GM21717 (cell line): ENCODE measurements around the gene ZNF22.

ENCODE experiments used
- ATAC-seq: cut with Tn5 transposase; IDR thresholded peaks from one replicate; pipeline ENCODE4 v1.9.1; 2021; ENCODE audit warnings: mild to moderate bottlenecking, moderate library complexity; ENCODE audit not compliant: unreplicated experiment

Gene ZNF22

DNA sequence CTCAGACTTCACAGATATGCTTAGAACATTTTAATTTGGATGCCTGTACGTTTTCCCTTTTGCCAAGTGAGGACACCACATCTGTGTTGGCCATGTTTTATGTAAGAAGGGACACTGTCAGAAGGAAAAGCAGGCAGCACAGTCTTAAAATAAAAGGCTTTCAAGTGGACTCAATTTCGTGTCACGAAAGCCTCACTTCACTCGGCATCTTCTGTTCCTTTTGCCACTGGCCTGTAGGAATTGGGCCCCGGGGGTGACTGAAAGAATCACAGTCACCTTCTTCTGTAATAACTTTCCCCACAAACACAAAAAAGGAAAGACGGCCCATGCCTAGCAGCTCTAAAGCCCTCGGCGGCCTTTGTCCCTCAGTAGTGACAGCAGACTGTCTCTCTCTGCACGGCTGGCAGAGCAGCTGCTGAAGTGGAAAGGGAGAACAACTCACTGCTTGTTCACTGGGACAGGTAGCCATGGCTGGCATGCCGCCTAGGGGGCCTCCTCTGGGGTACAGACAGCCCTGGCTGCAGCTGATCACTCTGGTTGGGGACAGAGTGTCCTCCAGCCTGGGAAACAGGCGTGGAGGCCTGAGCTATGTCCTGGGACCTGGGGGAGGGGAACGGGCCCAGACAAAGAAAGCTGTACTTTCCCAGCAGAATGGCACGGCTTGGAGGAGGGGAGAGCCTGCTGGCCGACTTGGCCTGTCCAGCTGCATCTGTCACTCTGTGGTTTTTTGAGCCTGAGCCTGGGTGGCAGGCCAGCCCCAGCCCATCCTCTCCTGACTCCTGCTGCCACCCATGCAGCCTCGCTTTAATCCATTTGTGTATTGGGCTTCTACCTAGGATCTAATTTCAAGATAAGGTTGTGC, 36.7 kb upstream of the ZNF22 start:
- no peak for ATAC-seq

DNA sequence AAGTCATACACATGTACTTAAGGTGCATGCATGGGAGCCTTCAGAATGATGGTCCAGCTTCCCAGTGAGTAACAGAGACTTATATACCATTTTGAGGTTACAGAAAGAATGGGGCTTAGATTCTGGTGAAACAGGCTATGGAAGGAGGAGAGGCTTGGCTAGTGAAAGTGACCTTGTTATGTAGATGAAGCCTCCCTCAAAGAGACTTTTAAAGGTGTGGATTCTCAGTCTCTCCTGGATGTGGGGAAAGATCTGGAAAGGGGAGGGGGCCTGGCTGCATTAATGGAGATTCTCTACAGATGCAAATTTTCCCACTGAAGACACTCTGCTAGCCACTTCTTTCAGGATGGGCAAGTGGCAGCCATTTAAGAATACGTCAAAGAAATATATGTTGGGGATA, 35.6 kb upstream of the ZNF22 start:
- no peak for ATAC-seq

DNA sequence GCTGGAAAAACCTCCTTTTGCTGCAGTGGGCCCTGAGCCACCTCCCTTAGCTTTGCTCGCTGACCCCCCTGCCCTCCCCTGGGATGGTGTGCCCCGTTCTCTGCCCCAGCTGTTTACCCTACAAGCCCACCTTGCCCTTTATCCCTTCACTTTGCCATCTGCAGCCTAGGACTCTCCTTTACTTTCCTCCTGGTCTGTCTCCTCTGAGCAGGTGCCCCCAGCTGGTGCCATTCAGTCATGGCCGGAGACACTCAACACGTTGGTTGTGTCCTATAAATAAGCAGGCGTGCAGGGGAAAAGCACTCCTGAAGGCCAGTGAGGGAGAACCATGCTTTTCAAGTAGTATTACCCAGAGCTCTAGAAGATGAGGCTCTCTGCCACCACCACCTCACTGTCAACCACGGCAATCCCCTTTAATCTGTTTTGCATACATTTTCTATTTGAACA, 35.0 kb upstream of the ZNF22 start:
- peak; percentile 26 for ATAC-seq

DNA sequence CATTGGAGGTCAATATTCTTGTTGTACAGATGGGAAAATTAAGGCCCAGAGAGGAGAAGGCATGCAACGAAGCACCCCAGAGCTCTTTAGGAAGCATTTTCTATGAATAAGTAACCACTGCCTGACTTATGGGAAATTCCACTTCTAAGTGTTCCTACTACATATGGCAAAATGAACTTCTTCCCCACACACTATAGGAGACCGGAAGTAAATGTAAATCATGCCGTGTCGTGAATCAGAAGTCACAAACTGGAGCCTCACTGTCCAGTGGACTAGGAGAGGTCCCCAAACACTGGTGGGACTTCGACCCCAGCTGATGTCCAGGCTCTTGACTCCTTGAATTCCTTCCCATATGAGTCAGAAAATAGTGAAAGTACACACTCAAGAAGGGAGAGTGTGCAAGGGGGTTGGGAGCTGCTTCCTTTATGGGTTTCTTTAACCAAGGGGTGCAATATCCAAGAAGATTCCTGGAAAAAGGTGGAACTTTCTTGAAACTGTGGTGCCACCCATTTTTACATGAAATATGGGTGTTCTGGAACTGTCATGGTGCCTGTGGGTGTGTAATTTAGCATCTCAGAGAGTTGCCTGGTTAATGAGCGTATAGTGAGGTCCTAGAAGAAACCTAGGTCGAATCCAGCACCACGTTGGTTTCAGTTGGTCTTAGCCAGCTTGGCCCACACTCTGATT, 34.5 kb upstream of the ZNF22 start:
- ATAC-seq, result peak; percentile 28

DNA sequence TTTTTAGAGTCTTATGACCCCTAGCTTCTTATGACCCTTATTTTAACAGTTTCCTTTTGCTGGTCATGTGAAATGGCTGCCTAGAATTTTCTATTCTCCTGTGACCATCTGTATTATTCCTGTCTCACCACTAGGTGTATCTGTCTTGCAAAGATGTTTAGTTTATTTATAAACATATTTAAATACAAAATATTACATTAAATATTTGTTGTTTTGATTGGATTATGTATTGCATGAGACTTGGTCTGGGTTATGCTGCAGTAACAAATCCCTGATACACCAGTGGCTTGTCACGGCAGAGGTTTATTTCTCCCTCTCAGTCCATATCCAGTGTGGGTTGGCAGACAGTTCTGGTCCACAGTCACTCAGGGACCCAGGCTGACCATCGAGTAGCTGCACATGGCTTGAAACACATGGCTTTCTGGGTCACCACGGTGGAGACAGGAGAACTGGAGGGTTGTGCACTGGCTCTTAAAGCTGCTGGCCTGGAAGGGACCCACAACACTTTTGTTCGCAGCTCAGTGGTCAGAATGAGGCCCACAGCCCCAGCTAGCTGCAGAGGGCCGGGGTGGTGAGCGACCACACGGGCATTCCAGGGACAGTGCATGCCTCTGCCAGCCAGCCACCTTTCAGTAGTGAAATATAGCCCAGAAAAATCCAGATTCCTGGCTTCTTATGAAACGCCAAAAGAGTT, 33.8 kb upstream of the ZNF22 start:
- ATAC-seq, result no peak

DNA sequence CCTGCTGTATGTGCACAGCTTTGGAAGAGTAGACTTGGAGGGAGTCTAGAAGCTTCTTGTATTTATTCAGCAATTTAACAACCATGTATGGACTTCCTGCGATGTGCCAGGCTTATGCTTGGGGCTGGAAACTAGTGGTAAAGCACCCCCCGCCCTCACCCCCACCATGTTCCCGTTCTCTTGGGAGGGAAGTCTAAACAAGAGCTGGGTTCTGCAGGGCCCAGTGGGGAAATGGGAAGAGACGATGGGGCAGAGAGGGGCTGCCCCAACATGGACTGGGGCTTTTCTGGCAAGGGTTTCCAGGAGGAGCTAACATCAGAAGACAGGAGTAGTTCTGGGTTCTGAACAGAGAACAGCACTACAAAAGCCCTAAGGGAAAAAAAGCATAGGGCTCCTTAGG, 33.1 kb upstream of the ZNF22 start:
- ATAC-seq, result no peak

DNA sequence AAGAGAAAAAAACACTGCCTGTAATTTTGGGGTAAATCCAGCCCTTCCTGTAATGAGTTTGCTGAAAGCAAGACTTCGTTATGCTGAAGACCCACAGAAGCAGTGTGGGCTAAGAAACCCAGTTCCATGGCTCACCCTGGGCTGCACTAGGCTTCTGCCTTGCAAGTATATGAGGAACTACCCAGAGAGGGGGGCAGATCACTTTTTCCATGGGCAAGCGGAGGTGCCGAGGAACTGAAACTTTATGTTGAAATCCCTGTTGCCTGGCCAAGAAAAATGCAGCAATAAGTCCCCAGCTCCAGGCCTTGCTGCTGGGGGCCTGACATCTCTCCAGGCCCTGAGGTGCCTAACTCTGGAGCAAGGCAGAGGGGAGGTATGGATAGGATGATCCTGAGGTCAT, 32.6 kb upstream of the ZNF22 start:
- ATAC-seq, result no peak

DNA sequence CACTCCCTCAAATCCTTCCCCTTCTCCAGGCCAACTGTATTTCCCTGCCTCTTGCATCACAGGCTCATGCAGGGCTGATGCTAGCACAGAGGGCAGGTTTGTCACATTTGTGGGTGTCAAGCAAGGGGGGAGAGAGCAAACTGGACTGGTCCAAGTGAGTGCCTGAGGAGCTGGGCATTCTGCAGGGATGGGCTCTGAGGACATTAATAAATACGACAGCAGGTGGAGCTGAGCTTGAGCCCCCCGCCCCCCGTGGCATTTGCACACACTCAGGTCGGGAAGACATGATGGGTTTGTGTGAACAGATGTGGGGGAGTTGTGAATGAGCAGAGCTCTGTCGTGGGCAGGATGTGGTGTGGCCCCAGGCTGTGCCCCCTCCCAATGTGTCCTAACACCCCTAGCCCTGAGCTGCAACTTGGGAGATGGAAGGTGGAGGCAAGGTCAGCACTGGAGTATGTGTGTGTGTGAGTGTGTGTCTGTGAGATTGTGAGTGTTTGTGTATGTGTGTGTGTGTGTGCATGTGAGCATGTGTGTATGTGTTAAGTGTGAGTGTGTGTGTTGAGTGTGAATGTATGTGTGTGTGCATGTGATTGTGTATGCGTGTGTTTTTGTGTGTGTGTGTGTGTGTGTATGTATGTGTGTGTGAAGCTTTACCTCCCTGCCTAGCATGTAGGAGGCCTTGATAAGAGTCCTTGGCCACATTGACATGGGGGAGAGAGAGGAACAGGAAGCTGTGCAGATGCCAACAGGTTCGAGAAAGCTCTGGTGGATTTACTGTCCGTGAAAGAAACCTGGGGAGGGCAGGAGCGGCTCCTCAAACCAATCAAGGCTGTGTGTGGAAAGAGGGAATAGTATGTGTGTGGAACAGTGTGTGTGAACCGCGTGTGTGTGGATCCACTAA, 32.0 kb upstream of the ZNF22 start:
- no peak for ATAC-seq

DNA sequence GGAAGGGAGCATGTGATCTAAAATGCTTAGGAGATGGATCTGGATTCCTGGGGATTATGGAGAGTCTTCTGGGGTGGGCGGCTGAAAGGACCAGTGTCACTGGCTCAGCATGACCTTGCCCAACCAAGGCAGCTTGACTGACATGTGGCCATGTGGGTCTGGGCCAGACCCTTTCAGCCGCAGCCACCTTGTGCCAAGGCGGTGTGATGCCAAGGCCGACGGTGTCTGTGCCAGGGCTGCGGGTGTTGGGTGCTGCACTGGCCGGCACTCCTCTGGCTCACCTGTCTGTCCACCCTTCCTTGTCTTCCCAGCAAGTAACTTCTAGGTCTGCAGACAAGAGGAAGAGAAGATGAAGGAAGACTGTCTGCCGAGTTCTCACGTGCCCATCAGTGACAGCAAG, 30.9 kb upstream of the ZNF22 start:
- no peak for ATAC-seq

DNA sequence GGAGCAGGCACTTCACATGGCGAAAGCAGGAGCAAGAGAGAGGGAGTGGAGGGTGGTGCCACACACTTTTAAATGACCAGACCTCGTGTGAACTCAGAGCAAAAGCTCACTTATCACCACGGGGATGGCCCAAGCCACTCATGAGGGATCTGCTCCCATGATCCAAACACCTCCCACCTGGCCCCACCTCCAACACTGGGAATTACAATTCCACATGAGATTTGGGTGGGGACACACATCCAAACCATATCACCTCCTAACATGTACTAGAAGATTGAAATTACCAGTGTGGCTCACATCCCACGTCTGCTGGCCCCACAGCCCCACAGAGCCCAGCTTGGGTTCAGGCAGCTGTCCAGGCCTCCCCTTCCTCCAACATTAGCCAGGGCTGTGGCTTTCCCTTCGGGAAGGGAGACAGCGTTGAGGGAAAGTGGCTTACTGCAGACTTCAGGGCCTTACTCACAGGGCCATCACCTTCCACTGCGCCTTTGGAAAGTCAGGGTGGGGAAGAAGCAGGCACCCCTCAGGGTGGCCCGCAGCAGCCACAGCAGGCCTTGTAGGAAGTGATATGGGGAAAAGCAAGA, 29.8 kb upstream of the ZNF22 start:
- ATAC-seq, result no peak

DNA sequence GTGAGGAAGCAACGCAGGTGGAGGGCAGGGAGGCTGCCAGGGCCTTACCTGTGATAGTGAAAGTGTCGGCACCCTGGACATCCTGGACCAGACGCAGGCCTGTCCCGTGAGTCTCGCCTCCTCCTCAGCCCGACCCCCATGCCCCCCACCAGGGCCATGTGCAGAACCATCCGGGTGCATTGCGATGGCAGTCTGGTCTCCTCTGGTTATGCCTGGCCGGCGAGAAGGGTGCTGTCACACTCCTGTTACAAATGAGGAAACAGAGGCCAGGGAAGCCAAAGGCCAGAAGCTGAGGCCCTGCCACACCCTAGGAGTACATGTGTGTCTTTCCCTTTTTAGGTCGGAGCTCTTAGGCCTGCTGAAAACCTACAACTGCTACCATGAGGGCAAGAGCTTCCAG, 29.3 kb upstream of the ZNF22 start:
- ATAC-seq, result no peak

DNA sequence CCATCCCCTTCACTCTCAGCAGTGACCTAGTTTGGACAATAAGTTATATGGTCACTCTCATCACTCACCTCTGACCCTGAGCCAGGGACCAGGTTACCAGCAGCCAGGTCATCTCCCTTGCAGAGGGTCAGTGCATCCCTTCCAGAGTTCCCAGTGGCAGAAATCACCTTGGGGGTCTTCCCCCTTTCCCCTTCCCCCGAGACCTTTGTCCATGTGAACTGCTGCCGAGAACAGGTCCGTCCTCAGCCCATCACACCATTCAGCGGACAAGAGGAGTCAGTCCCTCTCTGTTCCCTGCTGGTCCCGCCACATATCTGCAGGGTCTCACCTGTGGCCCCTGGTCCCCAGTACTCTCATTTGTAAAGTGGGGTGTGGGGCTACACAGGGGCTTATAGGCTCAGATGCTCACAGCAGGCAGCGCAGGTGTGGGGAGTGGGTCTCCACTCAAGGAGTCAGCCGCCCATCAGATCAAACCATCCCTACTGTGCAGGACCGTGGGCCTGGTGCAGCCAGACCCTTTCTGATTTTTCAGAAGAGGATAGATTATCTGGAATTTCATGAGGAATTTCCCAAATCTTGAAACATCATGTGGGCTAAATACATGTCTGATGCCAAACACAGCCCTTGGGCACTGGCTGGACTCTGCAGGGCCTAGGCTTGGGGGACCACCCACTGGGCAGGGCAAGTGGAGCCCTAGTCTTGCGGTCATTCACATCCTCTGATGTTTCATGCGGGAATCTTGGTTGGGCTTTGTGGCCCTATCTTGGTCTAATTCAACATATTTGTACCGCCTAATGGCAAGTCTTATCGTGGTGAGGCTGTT, 28.6 kb upstream of the ZNF22 start:
- ATAC-seq, result no peak

DNA sequence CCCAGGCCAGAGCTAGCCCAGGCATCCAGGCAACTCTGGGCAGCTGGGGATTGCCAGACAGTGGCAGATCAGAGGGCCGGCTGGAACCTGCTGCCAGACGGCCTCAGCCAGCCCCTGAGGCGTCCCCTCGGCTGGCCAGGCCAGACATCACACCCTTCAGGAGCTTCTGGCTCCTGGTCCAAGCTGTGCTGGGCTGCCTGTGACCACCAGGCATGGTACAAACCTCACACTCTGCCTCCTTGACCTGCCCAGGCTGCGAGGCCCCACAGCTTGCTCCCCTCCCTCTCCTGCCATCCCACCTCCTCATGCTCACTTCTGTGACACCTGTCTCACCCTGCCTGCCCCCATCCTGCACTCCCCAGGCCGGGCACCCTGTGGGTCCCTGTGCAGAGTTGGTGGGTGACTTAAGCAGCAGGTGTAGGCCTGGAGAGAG, 27.8 kb upstream of the ZNF22 start:
- ATAC-seq, result no peak

DNA sequence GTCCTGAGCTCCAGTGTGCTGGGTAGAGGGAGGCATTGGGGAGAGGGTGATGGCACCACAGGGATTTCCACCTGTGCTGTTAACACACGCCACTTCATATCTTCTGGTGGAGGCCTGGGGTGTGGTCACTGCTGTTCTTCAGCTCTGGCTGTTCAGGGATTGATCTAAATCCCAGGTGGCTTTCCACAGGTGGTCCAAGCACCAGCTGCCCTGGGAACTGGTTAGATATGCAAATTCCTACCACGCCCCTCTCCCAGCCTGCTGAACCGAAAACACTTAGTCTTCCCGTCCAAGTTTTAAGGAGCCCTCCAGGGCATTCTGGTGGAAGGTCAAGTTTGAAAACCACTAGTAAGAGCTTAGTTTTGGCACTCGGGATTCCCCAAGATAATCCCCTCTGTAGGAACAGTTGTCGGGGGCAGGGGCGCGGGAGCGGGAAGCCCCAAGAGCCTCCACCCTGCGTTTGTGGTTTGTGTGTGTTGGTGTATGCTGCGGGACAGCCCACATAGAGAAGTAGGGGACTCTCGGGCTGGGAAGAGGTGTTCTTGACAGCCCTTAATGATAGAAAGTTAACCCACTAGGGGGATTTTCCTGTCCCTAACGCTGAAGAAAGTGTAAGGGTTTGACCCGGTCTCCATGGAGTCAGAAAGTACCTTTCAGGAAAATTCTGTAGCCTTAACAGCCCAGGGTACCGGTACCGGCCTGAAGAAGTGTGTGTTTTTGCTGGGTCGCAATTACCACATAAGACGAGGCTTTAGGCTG, 27.2 kb upstream of the ZNF22 start:
- no peak for ATAC-seq

DNA sequence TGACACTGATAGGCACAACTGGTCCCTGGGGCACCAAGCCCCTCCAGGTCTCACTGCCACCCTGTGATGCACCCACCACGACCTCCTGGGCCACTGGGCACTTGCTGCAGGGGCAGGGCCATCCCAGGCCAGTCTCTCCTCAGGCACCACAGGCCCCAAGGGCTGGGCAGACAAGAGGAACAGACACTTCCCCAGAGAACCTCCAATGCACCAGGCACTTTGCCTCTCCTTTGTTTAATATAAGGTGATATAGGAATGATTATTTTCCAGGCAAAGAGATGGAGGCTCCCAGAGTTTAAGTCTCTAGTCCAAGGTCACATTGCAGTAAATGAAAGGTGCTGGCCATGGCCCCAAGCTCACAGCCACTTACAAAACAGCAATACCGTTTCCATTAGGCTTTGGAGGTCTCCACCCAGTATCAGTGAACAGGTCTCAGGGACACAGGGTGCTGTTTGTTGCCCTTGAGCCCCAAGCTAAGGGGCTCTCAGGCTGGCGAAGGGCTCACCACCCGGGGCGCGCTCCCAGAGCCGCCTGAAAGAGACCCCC, 26.6 kb upstream of the ZNF22 start:
- ATAC-seq, result no peak

DNA sequence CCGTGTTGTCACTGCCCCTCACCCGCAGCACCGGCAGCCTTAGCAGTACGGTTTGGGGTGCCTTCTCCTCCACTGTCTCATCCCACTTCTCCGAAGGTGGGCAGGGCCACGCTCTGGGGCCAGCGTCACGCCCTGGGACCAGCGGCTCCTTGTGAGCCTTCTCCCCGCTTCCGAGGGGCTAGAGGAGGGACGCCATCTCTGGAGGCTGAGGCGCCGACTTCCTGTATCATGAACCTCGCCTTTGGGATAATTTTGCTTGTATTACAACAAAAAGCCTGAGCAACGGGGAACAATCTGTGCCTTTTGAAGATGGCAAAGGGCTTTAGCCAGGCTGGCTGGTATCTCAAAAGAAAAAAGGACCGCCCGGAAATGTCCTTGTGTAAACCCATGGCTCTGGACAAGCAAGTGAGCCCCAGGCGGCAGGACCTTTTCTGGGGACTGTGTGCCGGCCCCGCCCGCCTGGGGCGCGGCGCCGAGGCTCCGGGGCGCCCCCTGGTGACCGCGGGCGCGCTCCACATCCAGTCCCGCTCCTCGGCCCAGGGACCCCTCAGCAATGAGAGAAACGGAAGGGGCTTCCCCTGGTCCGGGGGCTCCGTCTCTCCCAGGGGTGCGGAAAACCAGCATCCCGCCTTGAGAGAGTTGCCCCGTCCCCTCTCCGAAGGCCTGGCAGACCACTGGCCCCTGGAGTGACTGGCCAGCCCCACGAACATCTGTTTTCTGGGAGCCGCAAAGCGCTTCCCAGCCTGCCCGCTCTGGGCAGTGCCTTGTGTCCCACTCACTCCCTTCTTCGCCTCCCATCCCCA, 25.9 kb upstream of the ZNF22 start:
- peak; percentile 59 for ATAC-seq

DNA sequence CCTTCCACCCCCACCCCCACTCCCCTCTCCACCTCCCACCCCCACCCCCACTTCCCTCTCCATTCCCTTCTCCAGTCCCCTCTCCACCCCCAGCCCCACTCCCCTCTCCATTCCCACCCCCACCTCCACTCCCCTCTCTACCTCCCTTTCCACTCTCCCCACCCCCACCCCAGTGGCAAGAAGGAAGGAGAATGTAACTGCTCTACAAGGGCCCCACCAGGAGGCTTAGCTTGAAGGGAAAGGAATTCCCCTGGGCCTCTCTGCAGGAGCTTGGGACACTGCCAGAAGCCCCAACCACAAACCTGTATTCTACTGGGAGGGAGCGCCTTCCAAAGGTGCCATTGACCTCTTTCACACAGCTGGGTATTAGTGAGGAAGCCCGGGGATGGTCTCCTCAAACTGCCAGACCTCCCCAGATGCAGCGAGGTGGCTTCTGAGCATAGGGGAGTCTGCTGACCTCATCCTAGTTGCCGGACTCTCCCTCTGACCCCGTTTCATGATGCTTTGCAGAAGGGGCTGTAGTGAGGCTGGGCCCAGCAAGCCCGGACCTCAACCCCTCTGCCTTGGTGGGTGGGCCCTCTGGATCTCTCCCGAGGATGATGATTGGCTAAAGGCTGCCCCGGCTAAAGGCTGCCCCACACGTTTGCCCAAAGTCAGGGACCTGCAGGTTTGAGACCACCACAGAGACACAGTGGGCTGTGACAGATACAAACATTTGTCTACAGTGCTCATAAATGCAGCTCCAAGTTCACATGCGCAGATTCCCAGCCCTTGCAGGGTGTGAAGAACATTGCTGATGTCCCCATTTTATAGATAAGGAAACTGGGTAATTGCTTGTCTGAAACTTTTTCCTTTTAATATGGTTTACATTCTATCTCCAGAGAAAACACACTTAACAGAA, 25.0 kb upstream of the ZNF22 start:
- no peak for ATAC-seq
